ENCODE data around the gene SLC47A1.
"Not testable (repeated sequence)": the region's sequence is repeated elsewhere in the genome, so short reads cannot be mapped to it uniquely, and the experiment has no call there.

SLC47A1 gene, protein sequence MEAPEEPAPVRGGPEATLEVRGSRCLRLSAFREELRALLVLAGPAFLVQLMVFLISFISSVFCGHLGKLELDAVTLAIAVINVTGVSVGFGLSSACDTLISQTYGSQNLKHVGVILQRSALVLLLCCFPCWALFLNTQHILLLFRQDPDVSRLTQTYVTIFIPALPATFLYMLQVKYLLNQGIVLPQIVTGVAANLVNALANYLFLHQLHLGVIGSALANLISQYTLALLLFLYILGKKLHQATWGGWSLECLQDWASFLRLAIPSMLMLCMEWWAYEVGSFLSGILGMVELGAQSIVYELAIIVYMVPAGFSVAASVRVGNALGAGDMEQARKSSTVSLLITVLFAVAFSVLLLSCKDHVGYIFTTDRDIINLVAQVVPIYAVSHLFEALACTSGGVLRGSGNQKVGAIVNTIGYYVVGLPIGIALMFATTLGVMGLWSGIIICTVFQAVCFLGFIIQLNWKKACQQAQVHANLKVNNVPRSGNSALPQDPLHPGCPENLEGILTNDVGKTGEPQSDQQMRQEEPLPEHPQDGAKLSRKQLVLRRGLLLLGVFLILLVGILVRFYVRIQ

DNA sequence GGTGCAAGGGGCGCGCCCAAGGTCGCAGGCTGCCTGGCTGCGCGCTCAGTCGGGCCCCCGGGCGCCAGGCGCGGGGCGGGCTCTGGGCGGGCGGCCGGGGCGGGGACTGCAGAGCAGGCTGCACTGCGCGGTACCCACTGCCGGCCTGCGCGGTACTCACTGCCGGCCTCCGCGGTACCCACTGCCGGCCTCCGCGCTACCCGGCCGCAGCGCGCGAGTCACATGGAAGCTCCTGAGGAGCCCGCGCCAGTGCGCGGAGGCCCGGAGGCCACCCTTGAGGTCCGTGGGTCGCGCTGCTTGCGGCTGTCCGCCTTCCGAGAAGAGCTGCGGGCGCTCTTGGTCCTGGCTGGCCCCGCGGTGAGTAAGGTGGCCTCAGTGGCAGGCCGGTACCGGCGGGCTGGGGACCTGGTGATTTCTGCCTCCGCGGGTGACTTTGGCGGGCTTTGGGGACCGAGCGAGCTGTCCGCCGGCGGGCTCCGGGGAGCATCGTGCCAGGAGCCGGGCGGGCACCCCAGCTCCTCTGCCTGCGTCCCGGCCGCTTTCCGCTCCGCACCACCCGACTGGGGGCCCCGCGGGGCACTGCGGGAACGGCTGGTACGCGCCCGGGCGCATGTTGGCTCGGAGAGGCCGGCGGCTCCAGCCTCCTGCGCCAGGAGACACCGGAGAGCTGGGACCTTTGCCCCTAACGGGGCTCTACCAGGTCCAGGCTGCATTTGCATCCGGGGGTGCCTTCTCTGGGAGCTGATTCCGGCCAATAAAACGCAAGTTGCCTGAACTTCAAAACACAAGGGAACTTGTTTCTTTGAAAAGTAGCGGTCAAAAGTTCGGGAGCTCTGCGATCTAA is at the start of gene SLC47A1:
TSS of gene SLC47A1 (plus strand) at position 137 of the 844 bp plus-strand sequence. CDS start at position 223, 86 bp downstream.
- DNase-seq: peak in 1 of 14 donors; percentile 24

DNA sequence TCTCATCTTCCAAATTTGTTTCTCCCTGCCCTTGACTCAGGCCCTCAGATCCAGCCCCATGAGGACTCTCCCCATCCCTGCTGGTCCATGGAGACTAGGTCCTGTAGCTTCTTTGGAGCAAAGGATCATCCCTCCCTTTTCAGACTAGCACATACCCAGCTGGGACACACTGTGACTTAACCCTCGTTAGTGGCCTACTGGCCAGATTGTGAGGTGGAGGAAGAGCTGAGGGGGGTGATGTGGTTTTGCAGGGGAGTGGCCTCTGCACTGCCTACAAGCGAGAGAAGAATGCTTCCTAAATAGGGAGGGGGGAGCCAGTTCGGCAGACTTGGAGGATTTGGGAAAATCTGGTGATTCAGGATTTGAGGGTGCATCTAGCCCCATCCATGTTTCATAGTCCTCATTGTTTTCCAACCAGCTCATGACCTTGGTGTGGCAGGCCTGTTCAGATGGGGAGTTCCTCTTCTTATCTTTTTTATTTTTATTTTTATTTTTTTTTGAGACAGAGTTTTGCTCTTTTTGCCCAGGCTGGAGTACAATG is 47.8 kb upstream of the SLC47A1 start:
- DNase-seq: no peak

DNA sequence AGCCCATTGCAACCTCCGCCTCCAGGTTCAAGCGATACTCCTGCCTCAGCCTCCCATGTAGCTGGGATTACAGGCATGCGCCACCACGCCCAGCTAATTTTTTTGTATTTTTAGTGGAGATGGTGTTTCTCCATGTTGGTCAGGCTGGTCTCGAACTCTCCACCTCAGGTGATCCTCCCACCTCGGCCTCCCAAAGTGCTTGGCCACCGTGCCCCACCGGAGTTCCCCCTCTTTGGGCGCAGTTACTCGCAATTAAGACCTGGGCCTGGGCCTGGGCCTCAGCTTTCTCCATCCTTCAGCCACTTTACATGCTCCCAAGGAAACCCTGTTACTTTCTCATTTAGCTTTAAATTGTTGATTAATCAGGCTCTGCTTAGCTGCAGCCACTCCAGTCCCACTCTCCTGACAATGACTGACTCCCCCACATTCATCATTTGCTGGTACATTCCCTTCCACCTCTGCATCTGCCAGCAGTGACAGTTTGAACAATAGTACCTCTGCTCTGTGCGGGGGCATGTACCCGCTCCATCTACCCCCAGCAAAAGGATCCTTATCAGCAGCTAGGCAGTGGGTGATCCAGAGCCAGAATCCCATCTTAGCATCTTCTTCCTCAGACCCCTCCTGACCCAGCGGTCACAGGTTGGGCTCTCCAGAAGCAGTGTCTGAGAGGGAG is 47.2 kb upstream of the SLC47A1 start:
- no peak for DNase-seq

DNA sequence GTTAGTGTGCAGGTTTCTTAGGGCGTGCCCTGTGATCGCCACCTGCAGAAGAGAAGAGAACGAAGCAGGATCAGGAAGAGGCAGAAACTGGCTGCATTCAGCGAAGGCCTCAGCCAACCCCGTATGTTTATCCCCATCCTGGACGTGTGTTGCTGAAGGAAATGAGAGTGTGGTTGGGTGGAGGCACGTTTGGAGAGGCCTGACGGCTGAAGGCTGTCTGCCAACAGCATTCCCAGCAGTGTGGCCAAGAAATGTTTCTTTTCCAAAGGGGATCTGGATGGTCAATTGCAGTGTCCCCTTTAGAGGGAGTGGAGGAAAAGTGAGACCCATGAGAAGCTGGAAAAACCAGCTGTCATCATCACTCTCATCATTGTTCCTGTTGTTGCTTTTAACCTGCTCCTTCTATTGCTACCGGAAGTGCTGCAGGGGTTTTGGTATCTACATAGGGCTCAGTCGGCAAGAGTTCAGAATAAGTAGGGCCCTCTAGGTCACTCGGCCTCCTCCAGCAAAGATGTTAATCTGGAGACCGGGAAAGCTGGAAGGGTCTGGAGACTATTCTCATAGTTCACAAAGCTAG is 46.5 kb upstream of the SLC47A1 start:
- no peak for DNase-seq

DNA sequence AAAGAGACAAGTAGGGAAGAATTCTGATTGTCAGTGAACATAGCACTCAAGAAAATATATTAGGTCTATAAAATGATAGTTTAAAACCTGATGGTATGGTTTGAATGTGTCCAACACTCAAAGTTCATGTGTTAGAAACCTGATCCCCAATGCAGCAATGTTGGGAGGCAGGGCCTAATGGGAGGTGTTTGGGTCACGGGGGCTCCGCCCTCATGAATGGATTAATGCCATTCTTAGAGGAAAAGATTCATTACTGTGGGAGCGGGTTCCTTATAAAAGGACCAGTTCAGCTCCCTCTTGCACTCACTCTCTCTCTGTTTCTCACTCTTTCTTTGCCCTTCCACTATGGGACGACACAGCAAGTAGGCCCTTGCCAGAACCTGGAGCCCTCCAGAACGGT is 41.5 kb upstream of the SLC47A1 start:
- DNase-seq: no peak

DNA sequence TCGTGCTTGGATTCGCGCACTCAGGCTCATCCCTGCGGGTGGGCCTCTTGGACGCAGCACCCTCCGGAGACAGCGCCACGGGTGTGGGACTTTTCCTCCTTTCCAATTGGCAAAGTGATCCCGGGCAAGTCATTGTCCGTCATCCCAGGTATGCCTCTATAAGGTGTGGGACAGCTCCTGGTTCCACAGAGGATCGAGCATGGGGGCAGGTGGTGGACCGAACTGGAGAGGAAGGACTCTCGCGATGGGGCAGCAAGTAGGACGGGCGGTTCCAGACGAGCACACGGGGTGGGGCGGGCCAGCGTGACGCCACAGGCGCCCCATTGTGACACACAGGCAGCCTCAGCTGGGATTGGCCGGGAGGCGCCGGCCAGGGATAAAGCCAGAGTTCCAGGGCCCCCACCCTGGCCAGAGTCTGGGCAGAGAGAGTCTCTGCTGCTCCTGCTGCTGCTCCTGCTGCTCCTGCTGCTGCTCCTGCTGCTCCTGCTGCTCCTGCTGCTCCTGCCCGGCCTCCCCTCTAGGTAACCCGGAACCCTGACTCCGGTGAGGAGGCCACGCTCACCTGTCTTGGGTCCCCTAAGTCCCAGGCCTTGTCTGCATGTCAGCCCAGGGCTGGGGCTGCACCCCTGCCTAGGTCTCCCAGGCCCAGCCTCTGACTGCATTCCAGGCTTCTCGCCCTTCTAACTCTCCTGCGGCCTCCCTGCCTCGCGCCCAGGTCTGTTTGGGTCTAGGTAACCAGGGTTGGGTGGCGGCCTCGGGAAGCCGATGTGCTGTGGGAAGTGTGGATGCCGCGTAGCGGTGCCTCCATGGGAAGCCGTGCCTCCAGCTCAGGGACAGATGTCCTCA is 38.5 kb upstream of the SLC47A1 start:
- no peak for DNase-seq

DNA sequence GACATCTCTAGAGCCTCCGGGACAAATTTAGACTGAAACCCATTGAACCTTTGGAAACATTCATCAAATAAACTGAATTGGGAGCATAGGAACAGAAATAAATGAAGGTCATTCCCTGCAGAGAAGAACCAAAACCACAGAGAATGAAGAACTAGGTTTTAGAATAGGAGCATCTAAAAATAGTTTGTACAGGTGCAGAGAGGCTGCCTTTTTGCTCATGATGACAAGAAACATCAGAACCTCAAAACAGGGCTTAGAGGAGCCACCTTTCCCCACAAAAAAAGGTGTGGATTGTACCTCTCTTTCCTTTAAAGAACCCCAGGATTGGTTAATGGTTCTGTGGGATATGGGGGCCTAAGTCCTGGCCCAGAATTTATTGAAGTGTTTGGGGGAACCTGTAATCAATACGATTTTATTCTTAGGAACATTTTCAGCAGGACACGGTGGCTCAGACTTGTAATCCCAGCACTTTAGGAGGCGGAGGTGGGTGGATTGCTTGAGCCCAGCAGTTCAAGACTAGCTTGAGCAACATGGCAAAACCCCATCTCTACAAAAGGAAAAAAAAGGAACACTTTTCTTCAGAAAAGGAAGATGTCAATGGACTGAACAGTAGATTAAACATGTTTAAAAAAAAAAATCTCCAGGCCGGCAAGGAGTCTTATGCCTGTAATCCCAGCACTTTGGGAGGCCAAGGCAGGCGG is 37.7 kb upstream of the SLC47A1 start:
- DNase-seq: no peak

DNA sequence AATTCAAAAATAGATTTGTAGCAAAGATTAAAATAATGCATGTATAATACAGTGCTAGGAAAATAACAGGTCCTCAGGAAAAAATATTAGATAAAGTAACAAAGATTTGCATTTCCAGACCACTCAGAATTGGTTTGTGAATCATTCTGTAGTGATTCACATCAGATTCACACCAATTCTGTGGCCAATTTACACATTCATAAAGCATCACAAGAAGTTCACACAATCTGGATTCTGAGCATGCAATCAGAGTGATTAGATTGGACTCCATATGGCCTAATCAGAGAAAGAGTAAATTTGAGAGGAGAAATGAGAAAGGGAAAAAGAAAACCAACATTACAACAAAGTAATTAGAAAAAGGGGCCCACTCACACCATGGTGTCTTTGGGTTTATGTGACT is 36.0 kb upstream of the SLC47A1 start:
- DNase-seq: no peak

DNA sequence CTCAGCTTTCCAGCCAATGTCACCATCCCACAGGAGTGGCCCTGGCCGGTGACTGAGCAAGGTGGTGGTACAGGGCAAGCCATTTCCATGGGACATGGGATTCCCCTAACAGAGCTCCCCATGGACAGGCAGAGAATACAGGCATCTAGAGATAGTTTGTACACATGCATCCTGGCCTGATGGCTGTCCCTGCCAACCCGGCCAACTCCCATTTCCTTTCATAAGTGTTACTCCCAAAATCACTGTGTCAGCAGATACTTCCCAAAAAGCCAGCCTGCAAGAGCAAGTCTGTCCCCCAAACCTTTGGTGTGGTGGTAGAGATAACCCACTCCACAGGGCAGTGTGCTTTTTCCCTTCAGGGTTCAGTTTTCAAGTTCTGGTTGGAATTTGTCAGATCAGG is 32.4 kb upstream of the SLC47A1 start:
- DNase-seq: no peak

DNA sequence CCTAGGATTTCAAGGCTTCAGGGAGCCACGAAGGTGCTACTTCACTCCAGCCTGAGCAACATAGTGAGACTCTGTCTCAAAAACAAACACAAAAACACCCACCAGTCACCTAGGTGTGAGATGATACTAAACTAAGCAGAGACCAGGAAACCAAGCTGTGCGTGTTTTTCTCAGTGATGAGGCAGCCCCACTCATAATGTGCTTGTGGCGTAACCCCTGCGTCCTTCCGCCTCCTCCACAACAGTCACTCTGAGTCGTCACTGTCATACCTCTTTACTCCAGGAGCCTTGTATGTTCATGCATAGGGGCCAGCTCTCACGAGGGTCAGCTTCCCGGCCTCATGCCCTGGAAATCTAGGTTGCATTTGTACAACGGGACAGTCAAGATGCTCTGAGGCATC is 31.1 kb upstream of the SLC47A1 start:
- no peak for DNase-seq

DNA sequence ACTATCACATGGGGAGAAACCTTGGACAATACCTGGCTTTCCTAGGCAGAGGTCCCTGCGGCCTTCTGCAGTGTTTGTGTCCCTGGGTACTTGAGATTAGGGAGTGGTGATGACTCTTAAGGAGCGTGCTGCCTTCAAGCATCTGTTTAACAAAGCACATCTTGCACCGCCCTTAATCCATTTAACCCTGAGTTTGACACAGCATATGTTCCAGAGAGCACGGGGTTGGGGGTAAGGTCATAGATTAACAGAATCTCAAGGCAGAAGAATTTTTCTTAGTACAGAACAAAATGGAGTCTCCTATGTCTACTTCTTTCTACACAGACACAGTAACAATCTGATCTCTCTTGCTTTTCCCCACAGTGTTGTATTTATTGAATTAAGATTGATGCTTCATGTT is 28.1 kb upstream of the SLC47A1 start:
- not testable (repeated sequence) for DNase-seq

DNA sequence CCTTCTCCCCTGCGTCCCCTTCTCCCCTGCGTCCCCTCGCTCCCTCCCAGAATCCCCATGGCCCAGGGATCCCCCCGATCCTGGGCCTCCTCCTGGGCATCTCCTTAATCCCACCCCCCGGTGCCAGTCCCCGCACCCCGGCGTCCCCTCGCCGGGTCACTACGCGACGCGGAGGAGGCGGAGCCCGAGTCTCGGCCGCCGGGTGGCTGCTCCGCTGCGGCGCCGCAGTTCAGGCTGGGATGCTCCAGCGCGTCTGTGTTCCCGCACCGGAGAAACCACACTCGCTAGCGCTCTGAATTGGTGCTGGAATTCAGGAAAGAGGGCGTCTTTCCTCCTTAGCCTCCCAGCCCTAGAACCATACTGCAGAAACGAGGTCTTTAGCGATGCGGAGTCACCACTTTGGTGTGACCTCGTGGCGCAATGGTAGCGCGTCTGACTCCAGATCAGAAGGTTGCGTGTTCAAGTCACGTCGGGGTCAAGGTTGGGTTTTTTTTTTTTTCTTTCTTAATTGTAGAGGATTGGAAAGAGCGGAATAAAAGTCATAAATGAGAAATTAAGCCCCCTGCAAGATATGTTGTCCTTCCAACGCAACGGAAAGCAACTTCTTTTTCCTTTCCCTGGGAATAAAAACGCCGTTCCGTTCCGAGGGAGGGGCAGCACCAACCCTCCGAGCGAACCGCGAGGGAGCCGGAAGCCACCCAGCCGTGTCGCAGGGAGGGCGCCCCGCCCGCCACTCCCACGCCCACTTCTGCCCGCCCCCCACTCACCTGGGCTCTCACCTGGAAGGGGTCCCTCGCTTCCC is 25.7 kb upstream of the SLC47A1 start:
- peak; percentile 60 to 94 (median 86) for DNase-seq

DNA sequence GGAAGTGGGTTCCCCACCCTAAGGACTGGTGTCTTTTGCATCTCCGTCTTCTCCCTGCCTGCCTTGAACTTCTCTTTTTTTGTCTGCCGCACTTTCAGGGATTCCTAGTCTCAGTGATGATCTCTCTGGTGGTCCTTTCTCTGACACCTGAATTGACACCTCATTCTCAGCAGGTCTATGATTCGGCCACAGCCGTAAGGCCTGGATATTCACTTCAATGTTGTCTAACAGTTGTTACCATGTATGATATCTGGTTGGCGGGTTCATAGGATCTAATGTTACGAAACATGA is 25.1 kb upstream of the SLC47A1 start:
- no peak for DNase-seq

DNA sequence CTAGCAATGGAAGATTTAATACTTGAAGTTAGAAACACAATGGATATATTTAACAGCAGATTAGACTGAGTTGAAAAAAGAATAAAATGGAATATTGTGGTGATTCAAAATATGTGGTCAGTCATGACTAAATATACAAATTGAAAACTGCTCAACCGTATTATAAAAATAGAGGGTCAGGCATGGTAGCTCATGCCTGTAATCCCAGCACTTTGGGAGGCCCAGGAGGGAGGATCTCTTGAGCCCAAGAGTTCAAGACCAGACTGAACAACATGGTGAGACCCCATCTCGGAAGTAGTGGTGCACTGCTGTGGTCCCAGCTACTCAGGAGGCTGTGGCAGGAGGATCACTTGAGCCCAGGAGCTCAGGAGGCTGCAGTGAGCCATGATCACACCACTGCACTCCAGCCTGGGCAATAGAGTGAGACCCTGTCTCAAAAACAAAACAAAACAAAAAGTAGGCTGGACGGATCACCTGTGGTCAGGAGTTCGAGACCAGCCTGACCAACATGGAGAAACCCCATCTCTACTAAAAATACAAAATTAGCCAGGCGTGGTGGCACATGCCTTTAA is 24.3 kb upstream of the SLC47A1 start:
- not testable (repeated sequence) for DNase-seq

DNA sequence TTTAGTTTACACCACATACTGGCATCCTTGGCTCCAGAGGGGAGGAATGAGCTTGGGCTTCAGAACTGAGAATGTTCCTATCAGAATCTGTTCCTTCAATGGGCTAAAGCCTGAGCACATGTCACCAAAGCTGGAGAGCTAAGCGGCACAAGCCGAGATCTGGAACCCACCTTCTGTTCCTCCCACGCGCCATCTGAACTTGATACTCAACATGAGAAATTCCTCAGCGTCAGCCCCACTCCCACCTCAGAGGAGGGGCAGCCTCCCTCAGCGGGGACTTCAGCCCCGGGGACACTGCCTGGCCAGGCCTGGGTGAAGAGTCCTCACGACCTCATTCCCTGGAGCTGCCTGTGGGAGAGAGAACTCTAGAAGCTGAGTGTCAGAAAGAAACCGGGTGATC is 22.8 kb upstream of the SLC47A1 start:
- no peak for DNase-seq

DNA sequence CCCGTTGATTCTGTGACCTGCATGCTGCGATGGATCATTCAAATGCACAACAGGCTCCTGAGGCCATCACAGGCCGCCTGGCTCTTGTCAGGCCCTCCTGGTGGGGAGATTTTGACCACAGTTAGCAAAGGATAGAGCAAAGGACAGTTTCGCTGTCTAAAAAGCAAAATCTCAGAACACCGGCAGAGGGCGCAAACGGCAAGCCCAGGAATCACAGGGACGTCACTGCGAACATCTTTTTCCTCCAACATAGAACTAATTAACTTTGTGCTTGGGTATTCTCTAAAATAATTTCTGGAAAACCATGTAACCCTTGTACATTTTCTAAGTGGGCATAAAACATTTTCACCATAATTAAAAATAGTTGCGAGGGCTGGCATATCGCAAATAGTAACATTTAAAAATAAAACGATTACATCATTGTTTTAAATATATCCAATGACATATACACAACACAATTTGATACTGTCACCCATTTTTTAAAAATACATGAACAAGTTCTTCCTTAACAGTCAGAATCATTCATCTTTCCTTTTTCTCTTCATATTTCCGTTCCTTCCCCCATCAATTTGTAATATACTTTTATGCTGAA is 19.7 kb upstream of the SLC47A1 start:
- peak in 12 of 14 donors; percentile 10 to 60 (median 43) for DNase-seq

DNA sequence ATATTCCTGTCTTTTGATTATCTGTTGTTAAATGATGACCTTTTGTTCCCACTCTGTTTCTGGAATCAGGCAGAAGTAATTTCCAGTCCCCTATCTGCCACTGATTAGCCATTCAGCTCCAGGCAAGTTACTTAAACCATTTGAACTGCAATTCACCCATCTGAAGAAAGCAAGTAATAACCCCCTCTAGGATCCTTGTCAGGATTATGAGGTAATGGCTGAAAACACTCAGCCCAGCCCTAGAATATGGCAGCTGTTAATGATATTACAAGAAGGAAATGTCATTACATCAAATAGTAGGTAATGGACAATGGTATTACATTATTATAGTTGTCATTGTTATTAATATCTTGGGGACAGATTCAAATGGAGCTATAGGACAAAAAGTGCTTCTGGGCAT is 16.0 kb upstream of the SLC47A1 start:
- DNase-seq: no peak

DNA sequence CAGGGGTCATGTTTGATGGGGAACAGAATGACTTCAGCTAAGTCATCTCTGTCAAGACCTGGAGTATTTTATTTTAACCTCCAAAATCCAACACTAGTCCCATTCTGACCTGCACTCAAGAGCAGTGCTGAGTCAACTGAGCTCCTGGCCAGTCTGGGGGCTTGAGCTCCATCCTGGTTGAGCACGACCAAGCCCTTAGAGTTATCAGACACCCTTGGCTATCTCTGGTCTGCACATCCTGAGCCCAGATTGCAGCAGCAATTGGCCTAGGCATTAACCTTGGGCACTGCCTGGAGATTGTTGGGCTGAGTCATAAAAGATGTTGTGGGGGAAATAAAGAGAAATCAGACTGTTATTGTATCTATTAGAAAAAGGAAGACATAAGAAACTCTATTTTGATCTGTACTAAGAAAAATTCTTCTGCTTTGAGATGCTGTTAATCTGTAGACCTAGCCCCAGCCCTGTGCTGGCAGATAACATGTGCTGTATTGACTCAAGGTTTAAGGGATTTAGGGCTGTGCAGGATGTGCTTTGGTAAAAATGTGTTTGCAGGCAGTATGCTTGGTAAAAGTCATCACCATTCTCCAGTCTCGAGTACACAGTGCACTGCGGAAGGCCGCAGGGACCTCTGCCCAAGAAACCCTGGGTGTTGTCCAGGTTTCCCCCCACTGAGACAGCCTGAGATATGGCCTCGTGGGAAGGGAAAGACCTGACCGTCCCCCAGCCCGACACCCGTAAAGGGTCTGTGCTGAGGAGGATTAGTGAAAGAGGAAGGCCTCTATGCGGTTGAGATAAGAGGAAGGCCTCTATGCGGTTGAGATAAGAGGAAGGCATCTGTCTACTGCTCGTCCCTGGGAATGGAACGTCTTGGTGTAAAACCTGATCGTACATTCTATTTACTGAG is 14.0 kb upstream of the SLC47A1 start:
- DNase-seq: peak in 1 of 14 donors; percentile 5

All from C1 segment of cervical spinal cord (tissue), 14 donors.